Mucosa of descending colon (tissue), 3 donors: ENCODE measurements around the gene LCT. TPM values are rescaled to one million over a fixed set of nuclear protein-coding genes. Genes with fewer than 3 reads are reported as not detected.
"Not testable (repeated sequence)": the region's sequence is repeated elsewhere in the genome, so short reads cannot be mapped to it uniquely, and the experiment has no call there.

Experiments used
- ATAC-seq: fragments of 200-7000 bp; cut with Tn5 transposase; one replicate; pipeline ENCODE4 v1.9.1; 2020; ENCODE audit warnings: mild to moderate bottlenecking, moderate library complexity
- DNase-seq, 3 donors: peaks; one replicate each; pipeline ENCODE4 v3.0.0-alpha.2; 2020
- H3K36me3 ChIP-seq: fragments of 200-600 bp; one replicate; pipeline ENCODE4 v1.8.0; 2021; ENCODE audit warnings: low read depth, mild to moderate bottlenecking
- H3K4me1 ChIP-seq: fragments of 200-600 bp; one replicate; pipeline ENCODE4 v1.8.0; 2021; ENCODE audit warnings: low read depth, mild to moderate bottlenecking
- H3K4me3 ChIP-seq: fragments of 200-600 bp; one replicate; pipeline ENCODE4 v1.8.0; 2021; ENCODE audit warnings: mild to moderate bottlenecking
- H3K9me3 ChIP-seq: fragments of 200-600 bp; one replicate; pipeline ENCODE4 v1.8.0; 2021; ENCODE audit warnings: mild to moderate bottlenecking
- intact Hi-C, 2 donors: fragments of 100-400 bp; cut with DNase I in 1 of 2; cut with micrococcal nuclease in 1 of 2; formaldehyde crosslinking; loops; one replicate each; pipeline versions ENCODE4 v1.11.0 to v1.11.1; 2022; cut with DNase I, micrococcal nuclease
- long read RNA-seq, 2 donors: library from polyadenylated mRNA; unstranded; transcript quantifications; one replicate each; pipeline ENCODE4 v2.0.0, GENCODE V29; 2019 to 2021
- total RNA-seq, 3 donors: library from RNA; stranded (reverse); fragmentation: NEBNext Ultra II Directional in 2 of 3; extraction: Animal tissue kit (Norgen Biotek cat#: 25700) in 2 of 3; gene quantifications; one replicate each; pipeline versions ENCODE4 v1.2.1 to v1.2.4, GENCODE V29; 2021 to 2023
- TF ChIP-seq, protein P1 (sequence below): fragments of 200-600 bp; IDR thresholded peaks from one replicate; pipeline ENCODE4 v1.8.0; 2022; ENCODE audit warnings: antibody characterized with exemption, mild to moderate bottlenecking
- donor health status: DM: no; HTN: no; CAD: no; lungs with moderate emphysema.
- donor health status: DM: no; HTN: no; CAD: no.
- donor health status: DM: no; HTN: yes; CAD: no.

Gene LCT
- total RNA-seq, result under 1 TPM; 0.09 to 0.19 (median 0.09) TPM
- long read RNA-seq, donor 1, result 0 reads
- long read RNA-seq, donor 2, result 0 reads

DNA sequence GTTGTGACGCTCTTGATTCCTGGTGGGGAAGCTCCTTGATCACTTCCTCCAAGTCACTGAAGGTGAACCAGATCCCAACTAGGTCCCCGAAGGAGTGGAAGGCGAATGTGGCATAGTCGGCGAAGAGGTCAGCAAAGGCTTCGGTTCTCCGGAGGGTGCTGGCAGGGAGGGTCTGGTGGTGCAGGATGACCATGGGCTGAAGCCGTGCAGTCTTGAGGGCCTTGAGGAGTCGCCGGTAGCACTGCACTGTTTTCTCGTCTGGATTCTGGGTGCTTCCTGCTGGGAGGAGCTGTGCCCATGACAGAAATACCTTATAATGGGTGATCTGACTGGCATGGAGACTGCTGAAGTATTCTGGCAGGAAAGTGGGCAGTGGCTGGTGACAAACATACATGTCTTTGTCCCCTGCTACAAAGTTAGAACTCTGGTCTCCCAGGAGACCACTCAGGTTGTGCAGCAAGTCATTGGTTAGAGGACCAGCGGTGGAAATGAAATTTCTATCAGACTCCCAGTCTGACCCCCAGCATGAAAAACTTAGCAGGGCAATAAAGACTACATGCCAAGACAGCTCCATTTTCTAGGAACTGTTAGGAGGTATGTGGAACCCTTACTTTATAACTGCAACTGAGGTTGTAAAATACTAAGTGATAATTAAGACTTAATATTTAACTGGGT, at the start of gene LCT:
LCT (minus strand) TSS at position 589 of the 675 bp plus-strand sequence; CDS start at position 574, 15 bp downstream.
- TF ChIP-seq, protein P1, sequence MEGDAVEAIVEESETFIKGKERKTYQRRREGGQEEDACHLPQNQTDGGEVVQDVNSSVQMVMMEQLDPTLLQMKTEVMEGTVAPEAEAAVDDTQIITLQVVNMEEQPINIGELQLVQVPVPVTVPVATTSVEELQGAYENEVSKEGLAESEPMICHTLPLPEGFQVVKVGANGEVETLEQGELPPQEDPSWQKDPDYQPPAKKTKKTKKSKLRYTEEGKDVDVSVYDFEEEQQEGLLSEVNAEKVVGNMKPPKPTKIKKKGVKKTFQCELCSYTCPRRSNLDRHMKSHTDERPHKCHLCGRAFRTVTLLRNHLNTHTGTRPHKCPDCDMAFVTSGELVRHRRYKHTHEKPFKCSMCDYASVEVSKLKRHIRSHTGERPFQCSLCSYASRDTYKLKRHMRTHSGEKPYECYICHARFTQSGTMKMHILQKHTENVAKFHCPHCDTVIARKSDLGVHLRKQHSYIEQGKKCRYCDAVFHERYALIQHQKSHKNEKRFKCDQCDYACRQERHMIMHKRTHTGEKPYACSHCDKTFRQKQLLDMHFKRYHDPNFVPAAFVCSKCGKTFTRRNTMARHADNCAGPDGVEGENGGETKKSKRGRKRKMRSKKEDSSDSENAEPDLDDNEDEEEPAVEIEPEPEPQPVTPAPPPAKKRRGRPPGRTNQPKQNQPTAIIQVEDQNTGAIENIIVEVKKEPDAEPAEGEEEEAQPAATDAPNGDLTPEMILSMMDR, result no peak
- H3K9me3 ChIP-seq, result no peaks in the 10 kb centered on the region
- H3K4me3 ChIP-seq, result no peak within 1 kb of the TSS
- ATAC-seq (no peak), DNase-seq (no peak)
- peaks cover 6% of the 10 kb centered on the region for H3K4me1 ChIP-seq
- intact Hi-C loops, result no loop called here
- no peaks in the 10 kb centered on the region for H3K36me3 ChIP-seq

DNA sequence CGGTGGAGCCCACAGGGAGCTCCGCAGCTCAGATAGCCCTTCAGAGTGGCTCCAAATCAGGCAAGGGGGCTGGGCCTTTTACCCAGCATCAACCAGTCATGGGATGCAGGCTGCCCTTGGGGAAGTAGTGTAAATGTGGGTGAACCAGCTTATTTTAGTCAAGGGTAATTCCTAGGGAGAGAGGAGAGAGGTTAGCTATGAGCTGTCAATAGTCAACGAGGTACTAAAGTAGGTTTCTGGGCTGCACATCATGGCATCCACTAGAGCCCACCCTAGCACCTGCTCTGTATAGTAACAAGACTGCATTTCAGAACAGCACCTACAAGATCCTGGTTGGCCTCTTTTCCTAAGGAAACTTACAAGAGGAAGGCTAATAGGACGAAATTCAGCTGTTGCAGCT, 48.7 kb upstream of the LCT start:
- TF ChIP-seq, protein P1, result no peak
- Histone ChIP-seq H3K36me3 (no peaks in the 10 kb centered on the region), H3K4me3 (no peak overlapping the region), H3K4me1 (no peaks in the 10 kb centered on the region), H3K9me3 (no peaks in the 10 kb centered on the region)
- ATAC-seq, result no peak
- intact Hi-C loops, result no loop called here
- no peak for DNase-seq

DNA sequence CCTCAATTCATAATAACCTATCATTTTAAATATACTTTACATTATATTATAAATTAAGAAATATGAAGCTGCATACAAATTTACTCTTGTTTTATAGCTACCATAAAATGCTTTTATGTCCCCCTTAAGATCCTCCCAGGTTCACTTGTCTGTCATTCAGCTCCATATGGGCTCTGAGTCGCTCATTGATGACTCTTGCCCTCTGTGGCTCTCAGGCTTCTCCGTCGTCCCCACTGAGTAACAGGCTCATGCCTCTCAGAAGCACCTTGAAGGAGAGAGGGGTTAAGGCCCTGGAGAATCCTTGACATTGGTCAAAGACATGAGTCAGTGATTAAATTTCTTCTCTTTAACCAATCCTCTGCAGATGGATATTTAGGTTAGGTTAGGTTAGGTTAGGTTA, 45.4 kb upstream of the LCT start:
- DNase-seq (no peak), ATAC-seq (no peak)
- no peaks in the 10 kb centered on the region for H3K4me1 ChIP-seq
- TF ChIP-seq, protein P1, result no peak
- H3K9me3 ChIP-seq, result no peaks in the 10 kb centered on the region
- no peak overlapping the region for H3K4me3 ChIP-seq
- intact Hi-C loops, result no loop called here
- no peaks in the 10 kb centered on the region for H3K36me3 ChIP-seq

DNA sequence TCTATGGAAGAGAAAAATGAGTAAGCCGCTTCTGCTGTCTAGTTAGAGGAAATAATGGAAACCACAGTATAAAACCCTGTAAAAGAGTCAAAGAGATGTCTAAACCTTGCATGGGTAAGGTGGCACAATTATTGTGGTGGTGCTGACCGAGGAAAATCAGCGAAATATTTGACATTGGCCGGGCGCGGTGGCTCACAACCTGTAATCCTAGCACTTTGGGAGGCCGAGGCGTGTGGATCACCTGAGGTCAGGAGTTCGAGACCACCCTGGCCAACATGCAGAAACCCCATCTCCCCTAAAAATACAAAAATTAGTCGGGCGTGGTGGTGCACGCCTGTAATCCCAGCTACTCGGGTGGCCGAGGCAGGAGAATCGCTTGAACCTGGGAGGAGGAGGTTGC, 39.8 kb upstream of the LCT start:
- ATAC-seq, H3K36me3 ChIP-seq, H3K4me3 ChIP-seq, H3K4me1 ChIP-seq, intact Hi-C loops, H3K9me3 ChIP-seq: not testable (repeated sequence)
- peak in 2 of 3 donors; percentile 19 to 42 for DNase-seq

DNA sequence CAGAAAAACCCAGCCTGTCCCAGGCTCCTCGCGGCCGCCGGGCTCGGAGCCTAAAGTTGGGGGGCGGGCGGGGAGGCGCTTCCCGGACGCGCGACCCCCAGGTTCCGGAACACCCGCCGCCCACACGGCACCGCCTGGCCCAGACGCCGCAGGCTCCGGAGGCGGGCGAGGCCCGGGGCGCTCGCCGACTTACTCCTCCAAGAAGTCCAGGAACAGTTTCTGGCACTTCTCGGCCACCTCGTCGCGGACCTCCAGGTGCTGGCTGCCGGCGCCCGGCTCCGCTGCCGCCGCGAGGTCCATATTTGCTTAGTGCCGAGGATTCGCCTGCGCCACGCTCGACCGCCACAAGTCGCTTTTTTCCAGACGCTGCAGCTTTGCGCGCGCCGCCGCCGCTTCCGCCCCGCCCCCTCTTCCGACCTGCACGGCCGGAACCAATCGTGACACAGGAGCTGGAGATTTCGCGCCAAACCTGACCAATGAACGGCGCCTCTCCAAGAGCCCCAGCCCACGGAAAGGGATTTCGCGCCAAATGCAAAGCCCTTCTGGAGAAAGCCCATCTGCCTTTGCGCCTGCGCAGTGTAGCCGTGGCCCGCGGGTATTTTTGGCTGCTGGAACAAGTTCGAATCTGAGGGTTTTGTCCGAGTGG, 39.2 kb upstream of the LCT start, which contains the start of gene MCM6:
MCM6 (minus strand) TSS at position 378 of the 646 bp plus-strand sequence; CDS start at position 300, 78 bp downstream.
- intact Hi-C loops, result no loop called here
- no peaks in the 10 kb centered on the region for H3K9me3 ChIP-seq
- ATAC-seq, result peak; percentile 99

More for the DNA sequence above, 39.2 kb upstream of the LCT start, which contains the start of gene MCM6:
- Histone ChIP-seq H3K4me3 (peak within 1 kb of the TSS; percentile 59), H3K4me1 (peaks cover 5% of the 10 kb centered on the region), H3K36me3 (no peaks in the 10 kb centered on the region)
- DNase-seq, result peak; percentile 97 to 98 (median 98)
- TF ChIP-seq, protein P1, result no peak
